ENCODE measurements around the gene MADD.

DNA sequence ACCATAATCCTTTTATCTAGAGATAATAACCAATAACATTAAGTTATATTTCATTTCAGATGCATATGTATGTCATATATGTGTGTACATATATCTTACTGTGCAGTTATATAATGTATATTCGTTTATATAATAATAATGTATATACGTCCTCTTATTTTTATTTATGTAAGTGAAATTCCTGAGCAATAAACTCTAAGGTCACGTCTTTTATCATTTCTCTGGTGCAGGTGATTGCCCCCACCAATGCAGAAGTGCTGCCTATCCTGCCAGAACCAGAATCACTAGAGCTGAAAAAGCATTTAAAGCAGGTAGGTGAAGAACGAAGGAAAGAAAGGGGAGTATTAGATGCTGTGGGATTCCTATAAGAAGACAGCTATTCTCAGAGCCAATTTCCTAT is 8.8 kb downstream of the MADD start:
- TF ChIP-seq, protein P1, sequence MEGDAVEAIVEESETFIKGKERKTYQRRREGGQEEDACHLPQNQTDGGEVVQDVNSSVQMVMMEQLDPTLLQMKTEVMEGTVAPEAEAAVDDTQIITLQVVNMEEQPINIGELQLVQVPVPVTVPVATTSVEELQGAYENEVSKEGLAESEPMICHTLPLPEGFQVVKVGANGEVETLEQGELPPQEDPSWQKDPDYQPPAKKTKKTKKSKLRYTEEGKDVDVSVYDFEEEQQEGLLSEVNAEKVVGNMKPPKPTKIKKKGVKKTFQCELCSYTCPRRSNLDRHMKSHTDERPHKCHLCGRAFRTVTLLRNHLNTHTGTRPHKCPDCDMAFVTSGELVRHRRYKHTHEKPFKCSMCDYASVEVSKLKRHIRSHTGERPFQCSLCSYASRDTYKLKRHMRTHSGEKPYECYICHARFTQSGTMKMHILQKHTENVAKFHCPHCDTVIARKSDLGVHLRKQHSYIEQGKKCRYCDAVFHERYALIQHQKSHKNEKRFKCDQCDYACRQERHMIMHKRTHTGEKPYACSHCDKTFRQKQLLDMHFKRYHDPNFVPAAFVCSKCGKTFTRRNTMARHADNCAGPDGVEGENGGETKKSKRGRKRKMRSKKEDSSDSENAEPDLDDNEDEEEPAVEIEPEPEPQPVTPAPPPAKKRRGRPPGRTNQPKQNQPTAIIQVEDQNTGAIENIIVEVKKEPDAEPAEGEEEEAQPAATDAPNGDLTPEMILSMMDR (IDR thresholded peaks at IDR 0.05), result no peak
- TF ChIP-seq EZH2 (IDR thresholded peaks at IDR 0.05; ENCODE audit: borderline replicate concordance, insufficient read depth, low read depth, low read length, poor library complexity, severe bottlenecking), result no peak

Data from B cell (primary cell).